Trophoblast cell (in vitro differentiated cells and primary cell): ENCODE results near the gene SURF1.
A peak's percentile ranks its signal among the peaks of the same experiment; 100 is the strongest.
"Not testable (repeated sequence)": the region's sequence is repeated elsewhere in the genome, so short reads cannot be mapped to it uniquely, and the experiment has no call there.

ENCODE experiments used
- DNase-seq, 2 donors: peaks; one replicate each; pipeline ENCODE4 v3.0.0-alpha.2; 2016
- H2AFZ ChIP-seq: 2 replicates; pipeline ENCODE4 v1.6.1; 2013; ENCODE audit warnings: low read length, moderate library complexity, mild to moderate bottlenecking; ENCODE audit not compliant: insufficient read depth, poor library complexity
- H2AK5ac ChIP-seq: 2 replicates; pipeline ENCODE4 v1.6.1; 2013; ENCODE audit warnings: mild to moderate bottlenecking, low read length
- H2BK120ac ChIP-seq: 2 replicates; pipeline ENCODE4 v1.6.1; 2013; ENCODE audit warnings: low read length, mild to moderate bottlenecking, moderate library complexity; ENCODE audit not compliant: insufficient read depth, poor library complexity
- H2BK12ac ChIP-seq: 2 replicates; pipeline ENCODE4 v1.6.1; 2013; ENCODE audit warnings: mild to moderate bottlenecking, low read length, moderate library complexity
- H2BK5ac ChIP-seq: 2 replicates; pipeline ENCODE4 v1.6.1; 2013; ENCODE audit warnings: low read length, low read depth, moderate library complexity, mild to moderate bottlenecking; ENCODE audit not compliant: poor library complexity
- H3K14ac ChIP-seq: 2 replicates; pipeline ENCODE4 v1.6.1; 2013; ENCODE audit warnings: mild to moderate bottlenecking, low read length
- H3K18ac ChIP-seq: 2 replicates; pipeline ENCODE4 v1.6.1; 2013; ENCODE audit warnings: mild to moderate bottlenecking, low read length
- H3K23ac ChIP-seq: 2 replicates; pipeline ENCODE4 v1.6.1; 2013; ENCODE audit warnings: low read length
- H3K27ac ChIP-seq: 2 replicates; pipeline ENCODE4 v1.5.1; 2013; ENCODE audit warnings: low read depth, mild to moderate bottlenecking, inconsistent platforms, low read length, moderate library complexity
- H3K27me3 ChIP-seq: 2 replicates; pipeline ENCODE4 v1.6.1; 2013; ENCODE audit warnings: inconsistent platforms, mild to moderate bottlenecking, low read length, moderate library complexity; ENCODE audit not compliant: insufficient read depth
- H3K36me3 ChIP-seq, 2 experiments: 1 replicate in 1 of 2; 2 replicates in 1 of 2; pipeline ENCODE4 v1.6.1; 2013; ENCODE audit warnings: low read length in 2 of 2, mild to moderate bottlenecking in 2 of 2, moderate library complexity in 1 of 2; ENCODE audit not compliant: insufficient read depth in 2 of 2, control insufficient read depth in 1 of 2
- H3K4ac ChIP-seq: 2 replicates; pipeline ENCODE4 v1.6.1; 2013; ENCODE audit warnings: low read depth, mild to moderate bottlenecking, low read length, moderate library complexity
- H3K4me1 ChIP-seq, 2 experiments: 1 replicate in 1 of 2; 2 replicates in 1 of 2; pipeline ENCODE4 v1.6.1; 2013; ENCODE audit warnings: low read length in 2 of 2, mild to moderate bottlenecking in 2 of 2, moderate library complexity in 1 of 2; ENCODE audit not compliant: insufficient read depth in 2 of 2, control insufficient read depth in 1 of 2
- H3K4me2 ChIP-seq: 2 replicates; pipeline ENCODE4 v1.6.1; 2013; ENCODE audit warnings: inconsistent platforms, mild to moderate bottlenecking, low read length, moderate library complexity
- H3K4me3 ChIP-seq: 2 replicates; pipeline ENCODE4 v1.5.1; 2013; ENCODE audit warnings: mild to moderate bottlenecking, low read depth, low read length, inconsistent platforms
- H3K79me1 ChIP-seq: one replicate; pipeline ENCODE4 v1.6.1; 2013; ENCODE audit warnings: low read length
- H3K79me2 ChIP-seq: 2 replicates; pipeline ENCODE4 v1.6.1; 2013; ENCODE audit warnings: low read length, mild to moderate bottlenecking; ENCODE audit not compliant: control insufficient read depth, insufficient read depth, poor library complexity
- H3K9ac ChIP-seq: 2 replicates; pipeline ENCODE4 v1.6.1; 2013; ENCODE audit warnings: mild to moderate bottlenecking, low read length
- H3K9me3 ChIP-seq: 2 replicates; pipeline ENCODE4 v1.6.1; 2013; ENCODE audit warnings: low read depth, mild to moderate bottlenecking, control low read depth, inconsistent platforms, low read length; ENCODE audit not compliant: insufficient read depth
- H4K12ac ChIP-seq: 2 replicates; pipeline ENCODE4 v1.6.1; 2013; ENCODE audit warnings: low read depth, mild to moderate bottlenecking, low read length, moderate library complexity
- H4K8ac ChIP-seq: 2 replicates; pipeline ENCODE4 v1.6.1; 2013; ENCODE audit warnings: low read depth, mild to moderate bottlenecking, low read length, moderate library complexity
- H4K91ac ChIP-seq: one replicate; pipeline ENCODE4 v1.6.1; 2013; ENCODE audit warnings: low read depth, mild to moderate bottlenecking, low read length, moderate library complexity
- WGBS: extraction: QIAGEN DNeasy Blood & Tissue Kit; methylation state at CpG from one replicate; pipeline ENCODE4 v1.1.7; 2013; ENCODE audit warnings: missing lambda C conversion rate; ENCODE audit not compliant: insufficient read length, insufficient coverage; ENCODE audit errors: extremely low coverage; 5-methylcytosine and 5-hydroxymethylcytosine counted together

SURF1 gene

DNA sequence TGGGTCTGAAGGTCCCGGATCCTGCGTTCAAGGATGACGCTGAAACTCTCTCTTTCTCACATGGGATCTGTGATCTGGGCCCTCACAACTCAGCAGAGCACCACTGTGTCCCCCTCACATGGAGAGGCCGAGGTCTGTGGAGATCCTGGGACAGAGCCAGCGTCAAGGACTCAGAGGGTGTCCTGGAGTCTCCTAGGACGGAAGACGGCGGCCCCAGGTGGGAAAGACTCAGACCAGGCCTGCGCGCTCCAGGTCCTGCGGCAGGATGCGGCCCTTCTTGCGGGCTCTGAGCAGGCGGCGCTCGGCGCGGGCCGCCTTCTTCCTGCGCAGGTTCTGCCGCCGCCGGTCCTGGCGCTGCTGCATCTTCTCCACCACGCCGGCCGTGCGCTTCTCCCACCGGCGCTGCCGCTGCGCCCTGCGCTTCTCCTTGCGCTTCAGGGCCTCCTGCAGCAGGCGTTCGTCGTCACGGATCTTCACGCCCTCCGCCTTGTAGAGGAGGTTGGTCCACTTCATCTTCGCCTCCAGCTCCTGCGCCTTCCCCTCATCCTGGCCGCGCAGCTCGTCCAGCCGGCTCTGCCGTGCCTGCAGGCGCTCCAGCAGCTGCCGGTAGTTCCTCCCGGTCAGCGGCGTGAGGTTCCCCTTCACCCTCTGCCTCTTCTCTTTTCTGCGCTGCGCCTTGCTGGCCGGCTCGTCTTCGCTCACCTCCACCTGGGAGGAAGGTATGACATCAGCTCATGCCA lies 24.5 kb downstream of the SURF1 start:
- Histone ChIP-seq H4K8ac (no peak overlapping the region), H2BK12ac (no peak overlapping the region), H3K9me3 (peaks cover 2% of the 10 kb centered on the region), H3K4ac (no peak overlapping the region), H4K12ac (no peak overlapping the region), H3K27me3 (no peaks in the 10 kb centered on the region), H3K4me1 (peaks cover 0 to 3% of the 10 kb centered on the region in 2 experiments), H3K18ac (no peak overlapping the region), H3K79me2 (peaks cover 5% of the 10 kb centered on the region), H3K4me3 (no peak overlapping the region), H3K14ac (no peak overlapping the region), H2BK120ac (no peak overlapping the region), H4K91ac (no peak overlapping the region), H2BK5ac (no peak overlapping the region), H3K36me3 (peaks cover 34 to 40% of the 10 kb centered on the region in 2 experiments), H2AK5ac (no peak overlapping the region), H2AFZ (no peak overlapping the region), H3K27ac (no peak overlapping the region), H3K9ac (no peak overlapping the region), H3K23ac (no peak overlapping the region), H3K79me1 (peaks cover 6% of the 10 kb centered on the region), H3K4me2 (no peak overlapping the region)
- DNase-seq = peak; percentile 47 to 69
- no CpG with 5 or more reads among the region's 57 CpGs for WGBS

GRCh38 chr9:133331221-133331620 lies 25.1 kb downstream of the SURF1 start:
- H3K27me3 ChIP-seq = no peaks in the 10 kb centered on the region
- H3K79me2 ChIP-seq = peaks cover 5% of the 10 kb centered on the region
- H4K91ac ChIP-seq = no peak overlapping the region
- no peak overlapping the region for H4K12ac ChIP-seq
- no peaks in the 10 kb centered on the region for H3K4me1 ChIP-seq
- no peak overlapping the region for H3K18ac ChIP-seq
- H4K8ac ChIP-seq = no peak overlapping the region
- H3K14ac ChIP-seq = no peak overlapping the region
- no peak overlapping the region for H3K4me2 ChIP-seq
- WGBS = no CpG with 5 or more reads among the region's 19 CpGs
- H2AK5ac ChIP-seq = no peak overlapping the region
- H3K36me3 ChIP-seq = peaks cover 34 to 40% of the 10 kb centered on the region in 2 experiments
- H2AFZ ChIP-seq = no peak overlapping the region
- H3K4me3 ChIP-seq = no peak overlapping the region
- no peak overlapping the region for H2BK120ac ChIP-seq
- H3K4ac ChIP-seq = no peak overlapping the region
- H3K27ac ChIP-seq = no peak overlapping the region
- no peak overlapping the region for H3K23ac ChIP-seq
- DNase-seq = no peak
- H3K79me1 ChIP-seq = peaks cover 3% of the 10 kb centered on the region
- H3K9me3 ChIP-seq = peaks cover 2% of the 10 kb centered on the region
- H2BK5ac ChIP-seq = no peak overlapping the region
- no peak overlapping the region for H3K9ac ChIP-seq
- H2BK12ac ChIP-seq = no peak overlapping the region

GRCh38 chr9:133329306-133330156 lies 26.8 kb downstream of the SURF1 start:
- not testable (repeated sequence) for H4K12ac ChIP-seq, H3K9me3 ChIP-seq, H4K8ac ChIP-seq, H3K79me1 ChIP-seq, H2BK5ac ChIP-seq, H3K27me3 ChIP-seq, H3K79me2 ChIP-seq, H3K4ac ChIP-seq, H3K27ac ChIP-seq, H3K4me3 ChIP-seq, H3K9ac ChIP-seq, H2BK120ac ChIP-seq, H2AK5ac ChIP-seq, H3K14ac ChIP-seq, H2AFZ ChIP-seq, H4K91ac ChIP-seq, H2BK12ac ChIP-seq, H3K23ac ChIP-seq, H3K18ac ChIP-seq, H3K4me2 ChIP-seq, H3K4me1 ChIP-seq
- H3K36me3 ChIP-seq = peaks cover 34 to 39% of the 10 kb centered on the region in 2 experiments
- peak in 1 of 2 donors; percentile 63 for DNase-seq
- WGBS = no CpG with 5 or more reads among the region's 21 CpGs

DNA sequence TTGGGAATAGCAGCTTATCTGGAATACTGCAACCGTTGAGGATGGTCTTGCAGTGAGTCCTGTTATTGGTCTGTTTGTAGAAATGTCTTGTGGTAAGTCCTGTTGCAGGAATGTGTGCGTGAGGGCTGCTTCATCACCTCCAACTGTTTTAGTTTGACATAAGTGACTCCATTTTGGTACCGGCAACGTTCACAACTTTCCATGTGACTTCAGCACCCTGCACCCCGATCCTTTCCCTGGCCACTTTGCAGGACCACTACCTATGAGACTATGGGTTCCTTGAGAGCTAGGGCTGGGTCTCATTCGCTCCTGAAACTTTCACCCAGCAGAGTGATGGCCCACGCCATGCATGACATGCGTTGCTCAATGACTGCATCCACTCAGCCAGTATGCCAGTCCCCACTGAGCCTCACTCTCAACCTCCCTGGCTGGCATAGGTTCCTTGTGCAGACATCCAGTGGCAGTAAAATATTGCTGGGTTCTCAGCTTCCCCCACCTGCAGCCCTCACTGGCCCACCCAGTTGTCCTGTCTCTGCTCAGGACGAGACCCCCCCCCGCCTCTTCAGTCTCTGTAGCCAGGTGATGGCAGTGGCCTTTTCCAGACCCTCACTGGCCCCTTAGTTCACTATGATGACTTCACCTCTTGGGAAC lies 28.3 kb downstream of the SURF1 start:
- H3K23ac ChIP-seq = no peak overlapping the region
- no peak overlapping the region for H2AFZ ChIP-seq
- no peaks in the 10 kb centered on the region for H3K4me1 ChIP-seq
- H3K4ac ChIP-seq = no peak overlapping the region
- H3K27me3 ChIP-seq = no peaks in the 10 kb centered on the region
- H2AK5ac ChIP-seq = no peak overlapping the region
- H2BK12ac ChIP-seq = no peak overlapping the region
- no peak overlapping the region for H3K27ac ChIP-seq
- no peak overlapping the region for H3K4me2 ChIP-seq
- H3K9me3 ChIP-seq = peaks cover 11% of the 10 kb centered on the region
- H3K14ac ChIP-seq = no peak overlapping the region
- H3K4me3 ChIP-seq = no peak overlapping the region
- no peak overlapping the region for H4K12ac ChIP-seq
- H3K9ac ChIP-seq = no peak overlapping the region
- H3K79me1 ChIP-seq = no peaks in the 10 kb centered on the region
- no peak overlapping the region for H4K91ac ChIP-seq
- H2BK120ac ChIP-seq = no peak overlapping the region
- no peak overlapping the region for H4K8ac ChIP-seq
- H3K18ac ChIP-seq = no peak overlapping the region
- H3K36me3 ChIP-seq = peaks cover 20 to 23% of the 10 kb centered on the region in 2 experiments
- H2BK5ac ChIP-seq = no peak overlapping the region
- no CpG with 5 or more reads among the region's 10 CpGs for WGBS
- no peak for DNase-seq
- no peaks in the 10 kb centered on the region for H3K79me2 ChIP-seq
